ENCODE data around the gene NAALADL2. TPM values are rescaled to one million over a fixed set of nuclear protein-coding genes. Genes with fewer than 3 reads are reported as not detected.
A peak's percentile ranks its signal among the peaks of the same experiment; 100 is the strongest.
"Not testable (repeated sequence)": the region's sequence is repeated elsewhere in the genome, so short reads cannot be mapped to it uniquely, and the experiment has no call there.

Gene NAALADL2
- polyA plus RNA-seq, 3 donors, result not detected

- Histone ChIP-seq H3K9ac (ENCODE audit: insufficient read depth, low read length, poor library complexity, severe bottlenecking) (peak overlapping the region; percentile 7), H2AFZ (ENCODE audit: insufficient read depth, low read depth, low read length, poor library complexity, severe bottlenecking) (peak overlapping the region; percentile 52), H3K4me3 (replicated peaks in 1 of 3; ENCODE audit: low read depth in 2 of 3, low read length in 3 of 3) (peak overlapping the region; percentile 24 to 56 (median 53)), H3K79me2 (ENCODE audit: insufficient read depth, low read length) (no peaks in the 10 kb centered on the region), H3K27ac (ENCODE audit: low read depth in 1 of 2, low read length in 2 of 2) (peak overlapping the region in 1 of 2 donors; percentile 5), H3K36me3 (replicated peaks in 1 of 2; ENCODE audit: control insufficient read depth in 1 of 2, insufficient read depth in 2 of 2, low read length in 2 of 2) (no peaks in the 10 kb centered on the region), H3K9me3 (replicated peaks in 1 of 2; ENCODE audit: control insufficient read depth in 1 of 2, insufficient read depth in 1 of 2, low read length in 2 of 2) (peaks cover 5 to 7% of the 10 kb centered on the region in 2 donors), H4K20me1 (ENCODE audit: insufficient read depth, low read length) (no peaks in the 10 kb centered on the region), H3K4me1 (ENCODE audit: control insufficient read depth in 1 of 2, insufficient read depth in 2 of 2, low read length in 2 of 2) (no peaks in the 10 kb centered on the region), H3K4me2 (replicated peaks; ENCODE audit: extremely low read depth, low read length, poor library complexity, severe bottlenecking) (peak overlapping the region; percentile 60), H3K27me3 (ENCODE audit: control insufficient read depth in 2 of 2, insufficient read depth in 2 of 2, low read length in 2 of 2) (no peaks in the 10 kb centered on the region)
- Mint-ChIP-seq H3K27ac (peak overlapping the region in 3 of 7 donors; percentile 10 to 80 (median 52)), H3K9me3 (peaks cover 2 to 12% (median 5%) of the 10 kb centered on the region in 7 donors), H3K27me3 (ENCODE audit: low read depth in 3 of 3) (peaks cover 0 to 4% (median 0%) of the 10 kb centered on the region in 3 donors), H3K4me1 (peaks cover 7% of the 10 kb centered on the region), H3K4me3 (peak overlapping the region; percentile 67 to 82), H3K36me3 (no peaks in the 10 kb centered on the region)
- DNase-seq, result no peak
- WGBS (ENCODE audit: insufficient coverage), result no CpG with 5 or more reads among the region's 4 CpGs
- TF ChIP-seq CTCF (IDR thresholded peaks at IDR 0.05), result no peak
- intact Hi-C loops (cut with micrococcal nuclease), result no loop called here
These were observed 667.6 kb downstream of the NAALADL2 start for GRCh38 chr3:175526609-175527280.

GRCh38 chr3:175528693-175529092, 669.6 kb downstream of the NAALADL2 start:
- not testable (repeated sequence) for H3K27me3 Mint-ChIP-seq (ENCODE audit: low read depth in 3 of 3); DNase-seq

More at GRCh38 chr3:175528693-175529092, 669.6 kb downstream of the NAALADL2 start:
- H2AFZ ChIP-seq (ENCODE audit: insufficient read depth, low read depth, low read length, poor library complexity, severe bottlenecking); H3K27ac ChIP-seq (ENCODE audit: low read depth in 1 of 2, low read length in 2 of 2); H3K4me2 ChIP-seq (replicated peaks; ENCODE audit: extremely low read depth, low read length, poor library complexity, severe bottlenecking); H3K9me3 ChIP-seq (replicated peaks in 1 of 2; ENCODE audit: control insufficient read depth in 1 of 2, insufficient read depth in 1 of 2, low read length in 2 of 2); H3K4me3 Mint-ChIP-seq; H3K4me1 Mint-ChIP-seq; H3K79me2 ChIP-seq (ENCODE audit: insufficient read depth, low read length); H3K9ac ChIP-seq (ENCODE audit: insufficient read depth, low read length, poor library complexity, severe bottlenecking); H3K27me3 ChIP-seq (ENCODE audit: control insufficient read depth in 2 of 2, insufficient read depth in 2 of 2, low read length in 2 of 2); H3K27ac Mint-ChIP-seq; H3K4me1 ChIP-seq (ENCODE audit: control insufficient read depth in 1 of 2, insufficient read depth in 2 of 2, low read length in 2 of 2); H4K20me1 ChIP-seq (ENCODE audit: insufficient read depth, low read length); H3K36me3 ChIP-seq (replicated peaks in 1 of 2; ENCODE audit: control insufficient read depth in 1 of 2, insufficient read depth in 2 of 2, low read length in 2 of 2); intact Hi-C loops (cut with micrococcal nuclease); H3K4me3 ChIP-seq (replicated peaks in 1 of 3; ENCODE audit: low read depth in 2 of 3, low read length in 3 of 3); H3K36me3 Mint-ChIP-seq: not testable (repeated sequence)
- H3K9me3 Mint-ChIP-seq, result peaks cover 0 to 14% (median 5%) of the 10 kb centered on the region in 7 donors
- WGBS (ENCODE audit: insufficient coverage), result 100% methylated on average over 2 of the region's 2 CpGs

Measured in CD14-positive monocyte (primary cell).